ENCODE data around the gene PRR23E. TPM values are rescaled to one million over a fixed set of nuclear protein-coding genes. Genes with fewer than 3 reads are reported as not detected.

The PRR23E gene
- total RNA-seq, 1 experiment from 2014 or later: not detected

DNA sequence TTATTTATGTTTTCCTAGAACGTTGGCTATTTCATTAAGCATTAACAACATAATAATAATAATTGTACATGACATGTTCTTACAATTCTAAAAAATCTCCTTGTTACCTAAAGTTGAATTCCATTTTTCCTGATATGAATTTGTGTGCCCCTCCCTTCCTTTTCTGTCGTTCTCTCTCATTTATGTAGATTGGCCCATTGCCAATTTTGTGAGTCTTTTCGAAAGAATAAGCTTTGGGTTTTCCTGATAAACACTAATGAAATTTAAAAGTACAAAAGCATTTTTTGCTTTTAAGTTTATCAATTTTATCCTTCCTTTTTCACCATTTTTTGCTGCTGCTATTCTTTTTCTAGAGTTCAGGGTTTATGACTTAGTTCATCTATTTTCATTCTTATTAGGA is 44.9 kb downstream of the PRR23E start:
- no peaks in the 10 kb centered on the region for H3K27me3 ChIP-seq (ENCODE audit: low read length)
- H3K36me3 ChIP-seq (ENCODE audit: low read depth, low read length): no peaks in the 10 kb centered on the region
- ChIA-PET CTCF (no interaction called here), POLR2A (ENCODE audit: unreplicated experiment) (no interaction called here)
- BruUV-seq (replicated peaks): no TSS peak
- H3K79me2 ChIP-seq (ENCODE audit: low read length): no peaks in the 10 kb centered on the region
- no peaks in the 10 kb centered on the region for H3K4me1 ChIP-seq (ENCODE audit: insufficient read depth, low read length)
- no peaks in the 10 kb centered on the region for H3K9me2 ChIP-seq (replicated peaks; ENCODE audit: low read length)
- H3F3A ChIP-seq (ENCODE audit: low read length, unreplicated experiment): no peaks in the 10 kb centered on the region
- no peak overlapping the region for H2AFZ ChIP-seq (ENCODE audit: low read length)
- H3K4me3 ChIP-seq (ENCODE audit: low read length): no peak overlapping the region
- H3K4me2 ChIP-seq (ENCODE audit: low read length): no peak overlapping the region
- TF ChIP-seq, protein P1, sequence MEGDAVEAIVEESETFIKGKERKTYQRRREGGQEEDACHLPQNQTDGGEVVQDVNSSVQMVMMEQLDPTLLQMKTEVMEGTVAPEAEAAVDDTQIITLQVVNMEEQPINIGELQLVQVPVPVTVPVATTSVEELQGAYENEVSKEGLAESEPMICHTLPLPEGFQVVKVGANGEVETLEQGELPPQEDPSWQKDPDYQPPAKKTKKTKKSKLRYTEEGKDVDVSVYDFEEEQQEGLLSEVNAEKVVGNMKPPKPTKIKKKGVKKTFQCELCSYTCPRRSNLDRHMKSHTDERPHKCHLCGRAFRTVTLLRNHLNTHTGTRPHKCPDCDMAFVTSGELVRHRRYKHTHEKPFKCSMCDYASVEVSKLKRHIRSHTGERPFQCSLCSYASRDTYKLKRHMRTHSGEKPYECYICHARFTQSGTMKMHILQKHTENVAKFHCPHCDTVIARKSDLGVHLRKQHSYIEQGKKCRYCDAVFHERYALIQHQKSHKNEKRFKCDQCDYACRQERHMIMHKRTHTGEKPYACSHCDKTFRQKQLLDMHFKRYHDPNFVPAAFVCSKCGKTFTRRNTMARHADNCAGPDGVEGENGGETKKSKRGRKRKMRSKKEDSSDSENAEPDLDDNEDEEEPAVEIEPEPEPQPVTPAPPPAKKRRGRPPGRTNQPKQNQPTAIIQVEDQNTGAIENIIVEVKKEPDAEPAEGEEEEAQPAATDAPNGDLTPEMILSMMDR (conservative IDR thresholded peaks at IDR 0.05; ENCODE audit: low read depth, low read length): no peak
- TF ChIP-seq EZH2phosphoT487 (IDR thresholded peaks at IDR 0.05; ENCODE audit: borderline replicate concordance, low read length) (no peak), EZH2 (IDR thresholded peaks at IDR 0.05; ENCODE audit: low read length, unreplicated experiment) (no peak)
- H3K27ac ChIP-seq (ENCODE audit: low read length): no peak overlapping the region
- no peak for ATAC-seq
- no peaks in the 10 kb centered on the region for H3K9me3 ChIP-seq (ENCODE audit: low read length)
- intact Hi-C loops (cut with micrococcal nuclease): no loop called here
- no peak overlapping the region for H3K9ac ChIP-seq (ENCODE audit: low read length)
- DNase-seq: no peak
- no peaks in the 10 kb centered on the region for H4K20me1 ChIP-seq (ENCODE audit: low read length)

DNA sequence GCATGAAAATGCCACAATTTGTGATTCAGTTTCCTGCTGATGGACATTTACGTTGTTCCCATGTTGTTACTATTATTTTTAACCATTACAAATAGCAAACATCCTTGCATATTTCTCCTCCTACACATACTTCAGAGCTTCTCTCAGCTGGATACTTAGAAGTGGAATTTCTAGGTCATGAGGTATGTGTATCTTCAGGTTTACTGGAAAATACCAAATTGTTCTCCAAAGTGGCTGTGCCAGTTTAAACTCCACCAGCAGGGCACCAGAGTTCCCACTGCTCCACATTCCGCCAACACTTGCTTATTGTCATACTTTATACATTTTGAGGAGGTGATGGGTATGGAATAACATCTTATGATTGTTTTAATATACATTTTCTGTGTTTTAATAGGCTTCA is 45.7 kb downstream of the PRR23E start:
- Histone ChIP-seq H2AFZ (ENCODE audit: low read length) (no peak overlapping the region), H3K9me2 (replicated peaks; ENCODE audit: low read length) (no peaks in the 10 kb centered on the region), H3K4me3 (ENCODE audit: low read length) (no peak overlapping the region), H3K4me1 (ENCODE audit: insufficient read depth, low read length) (no peaks in the 10 kb centered on the region), H3F3A (ENCODE audit: low read length, unreplicated experiment) (no peaks in the 10 kb centered on the region), H3K27me3 (ENCODE audit: low read length) (no peaks in the 10 kb centered on the region), H3K27ac (ENCODE audit: low read length) (no peak overlapping the region), H3K9ac (ENCODE audit: low read length) (no peak overlapping the region), H3K79me2 (ENCODE audit: low read length) (no peaks in the 10 kb centered on the region), H3K36me3 (ENCODE audit: low read depth, low read length) (no peaks in the 10 kb centered on the region), H4K20me1 (ENCODE audit: low read length) (no peaks in the 10 kb centered on the region), H3K4me2 (ENCODE audit: low read length) (no peak overlapping the region), H3K9me3 (ENCODE audit: low read length) (no peaks in the 10 kb centered on the region)
- peak; percentile 5 for DNase-seq
- no TSS peak for BruUV-seq (replicated peaks)
- TF ChIP-seq EZH2phosphoT487 (IDR thresholded peaks at IDR 0.05; ENCODE audit: borderline replicate concordance, low read length) (no peak), EZH2 (IDR thresholded peaks at IDR 0.05; ENCODE audit: low read length, unreplicated experiment) (no peak)
- TF ChIP-seq, protein P1 (conservative IDR thresholded peaks at IDR 0.05; ENCODE audit: low read depth, low read length): no peak
- ChIA-PET POLR2A (ENCODE audit: unreplicated experiment) (no interaction called here), CTCF (no interaction called here)
- intact Hi-C loops (cut with micrococcal nuclease): no loop called here
- ATAC-seq: no peak

DNA sequence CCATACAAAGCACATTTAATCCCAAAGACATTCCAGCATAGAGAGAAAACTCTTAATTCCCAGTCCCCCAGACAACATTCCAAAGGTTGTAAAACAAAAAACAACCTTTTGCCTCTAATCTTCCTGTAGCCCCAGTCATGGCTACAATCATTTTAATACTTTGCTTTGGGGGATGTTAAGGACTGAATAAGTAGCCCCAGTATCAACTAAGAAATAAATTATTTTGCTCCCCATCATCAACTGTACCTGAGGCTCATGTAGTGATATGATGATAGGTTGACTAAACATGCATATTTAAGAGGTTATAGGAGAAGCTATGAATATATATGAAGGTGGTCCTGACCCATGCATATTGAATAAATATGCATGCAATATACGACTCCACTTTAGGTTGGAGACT is 54.4 kb downstream of the PRR23E start:
- ATAC-seq (no peak), DNase-seq (no peak)
- no peaks in the 10 kb centered on the region for H3F3A ChIP-seq (ENCODE audit: low read length, unreplicated experiment)
- H3K27ac ChIP-seq (ENCODE audit: low read length): no peak overlapping the region
- no peaks in the 10 kb centered on the region for H3K9me2 ChIP-seq (replicated peaks; ENCODE audit: low read length)
- no peaks in the 10 kb centered on the region for H4K20me1 ChIP-seq (ENCODE audit: low read length)
- BruUV-seq (replicated peaks): no TSS peak
- no peak overlapping the region for H2AFZ ChIP-seq (ENCODE audit: low read length)
- H3K4me1 ChIP-seq (ENCODE audit: insufficient read depth, low read length): no peaks in the 10 kb centered on the region
- no peak overlapping the region for H3K9ac ChIP-seq (ENCODE audit: low read length)
- no peaks in the 10 kb centered on the region for H3K79me2 ChIP-seq (ENCODE audit: low read length)
- H3K4me3 ChIP-seq (ENCODE audit: low read length): no peak overlapping the region
- CTCF ChIA-PET: no interaction called here
- POLR2A ChIA-PET (ENCODE audit: unreplicated experiment): no interaction called here
- no peak overlapping the region for H3K4me2 ChIP-seq (ENCODE audit: low read length)
- no peaks in the 10 kb centered on the region for H3K9me3 ChIP-seq (ENCODE audit: low read length)
- no peak for TF ChIP-seq EZH2phosphoT487 (IDR thresholded peaks at IDR 0.05; ENCODE audit: borderline replicate concordance, low read length)
- TF ChIP-seq, protein P1 (conservative IDR thresholded peaks at IDR 0.05; ENCODE audit: low read depth, low read length): no peak
- TF ChIP-seq EZH2 (IDR thresholded peaks at IDR 0.05; ENCODE audit: low read length, unreplicated experiment): no peak
- H3K27me3 ChIP-seq (ENCODE audit: low read length): no peaks in the 10 kb centered on the region
- no peaks in the 10 kb centered on the region for H3K36me3 ChIP-seq (ENCODE audit: low read depth, low read length)
- intact Hi-C loops (cut with micrococcal nuclease): no loop called here

Other genes with a start within 250 kb of the PRR23E start
- 30.0 and 38.0 TPM in 2 replicates for gene PLXNA1, start 210.0 kb upstream of the PRR23E start, total RNA-seq (2014; rRNA removed)
- not detected in 2 replicates for gene PRR20G, start 94.9 kb downstream of the PRR23E start, total RNA-seq (2014; rRNA removed)

Data from PC-3 (cell line).